M059J (cell line): ENCODE data around the gene TXNIP. TPM values are rescaled to one million over a fixed set of nuclear protein-coding genes. Genes with fewer than 3 reads are reported as not detected.

Experiments used
- DNase-seq: peaks from one replicate; pipeline ENCODE4 v3.0.0-alpha.2; 2012; ENCODE audit warnings: low read depth
- total RNA-seq: library from RNA; depleted of rRNA; stranded (reverse); fragments of >200 nt; shearing (Covaris generic); gene quantifications from 2 replicates; pipeline ENCODE4 v1.2.3, GENCODE V29; 2014

TXNIP gene
- total RNA-seq, 1 experiment from 2014 or later, result 749 TPM

DNA sequence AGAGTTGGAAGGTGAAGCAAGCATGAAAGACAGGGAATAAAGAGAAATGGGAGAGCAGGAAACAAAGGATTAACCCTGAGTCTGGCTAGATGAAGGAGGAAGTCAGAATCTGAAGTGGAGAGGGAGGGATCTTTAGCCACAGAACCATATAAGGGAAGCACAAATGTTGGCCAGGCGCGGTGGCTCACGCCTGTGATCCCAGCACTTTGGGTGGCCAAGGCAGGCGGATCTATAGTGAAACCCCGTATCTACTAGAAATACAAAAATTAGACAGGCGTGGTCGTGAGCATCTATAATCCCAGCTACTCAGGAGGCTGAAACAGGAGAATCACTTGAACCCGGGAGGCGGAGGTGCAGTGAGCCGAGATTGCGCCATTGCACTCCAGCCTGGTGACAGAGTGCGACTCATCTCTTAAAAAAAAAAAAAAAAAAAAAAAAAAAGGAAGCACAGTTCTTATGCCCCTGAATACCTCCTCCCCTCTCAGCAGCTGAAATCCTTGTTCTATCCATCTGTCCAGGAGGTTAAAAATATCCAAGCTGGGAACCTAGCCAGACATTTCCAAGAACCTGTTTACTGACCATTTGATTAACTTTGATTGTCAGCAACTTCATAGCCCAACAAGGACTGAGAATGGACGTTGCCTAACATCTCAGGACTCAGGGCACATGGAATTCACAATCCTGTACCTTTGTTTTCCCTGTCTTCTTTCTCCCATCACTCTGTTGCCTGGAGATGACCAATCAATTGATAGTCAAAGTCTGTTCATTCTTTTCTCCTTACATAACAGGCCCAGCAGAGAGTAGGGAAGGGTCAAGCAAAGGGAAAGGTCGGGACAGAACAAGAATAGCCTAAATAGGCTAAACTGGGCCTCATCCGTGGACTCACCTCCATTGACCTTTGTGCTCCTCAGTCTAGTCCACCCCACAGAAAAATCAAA lies 10.6 kb downstream of the TXNIP start:
- peak; percentile 89 for DNase-seq

DNA sequence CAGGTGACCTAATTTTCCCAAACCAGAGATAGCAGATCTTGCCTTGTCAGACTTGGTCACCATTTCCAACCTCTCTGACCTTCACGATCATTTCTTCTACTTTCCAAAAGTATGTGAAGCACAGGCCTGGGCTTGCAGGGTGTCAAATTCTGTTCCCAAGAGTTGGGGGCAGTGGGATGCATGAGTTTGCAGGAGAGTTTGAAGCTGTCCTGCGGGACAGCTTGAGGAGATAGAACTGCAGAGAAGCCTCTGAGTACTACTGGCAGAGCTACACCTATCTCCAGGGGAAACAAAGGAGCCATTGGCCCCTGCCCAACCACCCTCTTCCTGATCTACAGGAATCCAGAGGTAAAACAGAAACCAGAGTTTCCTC lies 11.3 kb downstream of the TXNIP start:
- no peak for DNase-seq

DNA sequence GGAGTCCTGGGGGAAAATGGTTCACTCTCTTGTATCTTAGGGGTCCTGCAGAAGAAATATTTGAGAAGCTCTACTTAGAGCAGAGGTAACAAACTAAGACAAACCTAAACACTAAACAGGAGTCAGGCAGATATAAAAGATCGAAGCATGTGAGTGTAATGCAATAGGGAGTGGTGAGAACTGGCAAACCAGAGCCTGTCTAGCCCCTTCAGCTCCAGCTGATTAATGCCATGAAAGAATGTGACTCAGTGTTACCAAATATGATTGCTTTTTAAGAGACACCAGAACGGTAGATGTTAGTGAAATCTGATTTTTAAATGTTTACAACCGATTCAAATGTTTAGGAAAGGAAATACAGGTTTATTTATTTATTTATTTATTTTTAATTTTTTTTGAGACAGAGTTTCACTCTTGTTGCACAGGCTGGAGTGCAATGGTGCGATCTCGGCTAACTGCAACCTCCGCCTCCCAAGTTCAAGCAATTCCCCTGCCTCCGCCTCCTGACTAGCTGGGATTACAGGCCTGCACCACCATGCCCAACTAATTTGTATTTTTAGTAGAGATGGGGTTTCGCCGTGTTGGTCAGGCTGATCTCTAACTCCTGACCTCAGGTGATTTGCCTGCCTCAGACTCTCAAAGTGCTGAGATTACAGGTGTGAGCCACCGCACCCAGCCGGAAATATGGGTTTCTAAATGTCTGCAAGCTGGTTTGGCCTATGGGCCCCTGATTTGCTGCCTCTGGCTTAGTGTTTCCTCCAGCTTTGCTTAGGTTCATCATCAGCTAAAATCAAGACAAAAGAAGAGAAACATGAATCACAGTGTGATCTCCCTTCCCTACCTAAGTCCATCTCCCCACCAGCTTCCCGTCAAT lies 12.2 kb downstream of the TXNIP start:
- DNase-seq, result no peak

DNA sequence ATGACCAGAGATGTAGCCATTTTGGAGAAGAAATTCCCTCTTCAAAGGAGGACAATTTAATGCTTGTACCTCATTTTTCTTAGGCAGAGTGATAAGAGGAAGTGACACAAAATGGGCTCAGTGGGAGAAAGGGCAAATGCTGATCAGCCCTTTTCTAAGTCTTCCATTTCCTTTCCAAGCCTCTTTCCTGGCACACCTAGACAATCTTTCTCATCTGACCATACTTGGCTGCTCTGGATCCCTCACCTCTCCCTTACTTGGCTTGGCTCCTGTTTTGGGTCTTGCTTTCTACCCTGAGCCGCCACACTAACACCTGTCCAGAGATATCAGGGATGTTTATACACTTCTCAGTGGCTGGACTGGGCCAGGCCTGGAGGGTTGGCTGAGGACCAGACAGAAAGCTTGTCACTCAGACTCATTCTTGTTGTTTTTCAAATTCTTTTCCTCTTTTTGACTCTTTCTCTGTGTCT lies 13.1 kb downstream of the TXNIP start:
- no peak for DNase-seq

DNA sequence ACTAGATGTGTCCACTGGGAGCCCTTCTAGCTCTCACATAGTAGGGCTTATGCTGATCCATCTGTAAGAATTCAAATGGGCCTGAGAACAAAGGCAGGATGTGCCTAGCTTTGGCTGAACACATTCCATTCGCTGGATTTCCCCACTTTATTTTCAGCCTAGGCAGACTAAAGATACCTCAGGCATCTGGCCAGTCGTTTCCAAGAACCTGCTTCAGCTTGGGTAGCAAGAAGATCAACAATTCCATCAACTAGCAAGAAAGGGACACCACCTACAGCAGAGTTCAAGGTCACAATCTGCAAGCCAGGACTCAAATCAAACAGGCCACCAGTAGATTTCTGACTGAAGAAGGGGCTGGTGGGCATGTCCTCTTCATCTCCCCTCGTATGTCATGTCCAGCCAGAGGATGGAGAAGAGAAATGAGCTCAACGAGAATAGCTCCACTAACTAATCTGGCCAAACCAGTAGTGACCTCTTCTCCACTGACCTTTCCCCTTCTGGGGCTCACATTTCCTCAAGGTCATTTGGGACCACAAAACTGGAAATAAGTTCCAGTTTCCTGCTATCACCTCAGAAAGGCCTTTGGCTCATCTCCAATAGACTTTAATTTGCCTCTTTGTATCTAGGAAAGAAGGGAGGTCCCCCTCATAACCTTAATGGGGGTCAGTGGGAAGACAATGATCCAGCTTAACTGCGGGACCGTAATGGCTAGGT lies 14.2 kb downstream of the TXNIP start:
- DNase-seq, result no peak

DNA sequence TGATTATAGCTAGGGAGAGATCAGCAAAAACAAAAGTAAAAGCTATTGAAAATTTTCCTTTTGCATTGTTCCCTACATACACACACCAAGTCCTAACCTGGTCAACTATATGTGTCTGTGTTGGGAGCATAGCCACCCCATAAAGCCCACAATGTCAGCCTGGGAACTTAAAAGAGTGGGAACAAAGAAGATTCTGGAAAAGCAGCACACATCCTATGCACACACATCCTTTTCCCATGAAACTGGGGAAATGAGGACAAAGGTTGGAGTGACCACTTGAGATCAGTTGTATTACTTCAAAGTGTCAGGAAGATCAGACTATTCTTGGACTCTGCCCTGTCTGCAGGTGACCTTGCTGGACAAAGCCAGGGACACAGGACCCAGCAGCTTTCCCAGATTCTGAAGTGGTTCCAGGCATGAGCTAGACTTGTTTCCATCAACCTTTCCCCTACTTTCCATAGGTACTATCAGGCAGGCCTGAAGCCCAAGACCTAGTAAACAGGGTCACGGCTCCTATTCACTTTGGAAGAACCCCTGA lies 15.9 kb downstream of the TXNIP start:
- no peak for DNase-seq

DNA sequence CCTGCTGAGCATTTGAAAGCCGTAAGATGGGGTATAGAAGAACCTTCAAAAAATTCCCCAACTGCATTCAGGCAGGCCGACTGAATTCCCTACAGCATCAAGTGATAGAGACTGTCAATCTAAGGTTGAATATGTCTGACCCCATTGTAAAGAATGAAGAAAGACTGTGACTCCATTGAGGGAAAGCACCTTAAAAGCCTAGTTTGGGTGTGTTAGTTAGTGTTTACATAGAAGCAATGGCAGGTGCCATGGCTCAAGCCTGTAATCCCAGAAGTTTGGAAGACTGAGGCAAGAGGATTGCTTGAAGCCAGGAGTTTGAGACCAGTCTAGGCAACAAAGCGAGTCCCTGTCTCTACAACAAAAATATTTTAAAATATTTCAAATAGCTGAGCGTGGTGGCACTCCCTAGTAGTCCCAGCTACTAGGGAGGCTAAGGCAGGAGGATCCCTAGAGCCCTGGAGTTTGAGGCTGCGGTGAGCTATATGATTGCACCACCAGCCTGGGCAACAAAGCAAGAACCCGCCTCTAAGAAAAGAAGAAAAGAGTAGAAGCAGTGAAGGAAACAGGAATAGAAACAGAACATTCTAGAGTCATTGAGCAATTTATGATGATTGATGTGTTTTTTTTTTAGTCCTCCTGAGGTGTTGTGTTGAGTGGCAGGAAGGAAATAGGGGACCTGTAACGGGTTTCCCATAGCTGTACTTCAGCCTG lies 16.5 kb downstream of the TXNIP start:
- peak; percentile 55 for DNase-seq

DNA sequence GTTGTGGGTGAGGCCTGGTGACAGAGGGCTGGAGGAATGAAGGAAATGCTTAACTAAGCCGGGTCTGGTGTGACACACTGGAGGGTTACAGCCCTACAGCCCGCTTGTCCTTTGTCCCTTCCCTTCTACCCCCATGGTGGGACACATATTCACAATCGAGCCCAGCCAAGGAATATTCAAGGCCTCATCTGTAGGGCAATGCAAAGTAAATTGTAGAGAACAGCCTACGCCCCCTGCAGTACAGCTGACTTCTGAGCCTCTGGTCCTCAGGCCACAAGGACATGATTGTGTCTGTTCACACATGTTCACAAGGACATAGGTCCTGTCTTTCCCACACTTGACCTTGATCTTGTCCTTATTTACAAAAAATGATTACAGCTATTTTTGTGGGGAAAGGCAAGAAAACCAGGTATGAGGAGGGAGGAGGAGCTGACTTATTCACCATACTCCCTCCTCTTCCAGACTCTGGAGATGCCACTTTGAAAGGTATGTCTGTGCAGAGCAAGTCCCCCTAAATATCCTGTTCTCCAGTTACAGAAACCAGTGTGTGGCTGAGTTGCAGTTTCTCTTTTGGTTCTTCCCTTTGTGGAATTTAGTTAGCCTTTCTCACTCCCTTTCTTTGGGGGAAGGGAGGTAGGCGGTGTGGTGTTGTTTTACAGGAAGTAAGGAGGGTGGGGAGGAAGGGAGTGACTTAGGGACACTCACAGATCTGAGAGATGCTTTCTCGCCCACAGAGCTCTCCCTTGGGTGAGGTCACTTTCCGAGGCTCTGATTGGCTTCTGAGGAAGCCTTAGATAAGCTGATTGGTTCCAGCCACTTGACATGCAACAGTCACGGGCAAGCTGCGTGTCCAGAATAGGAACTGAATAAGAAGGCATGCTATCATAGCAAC lies 17.3 kb downstream of the TXNIP start:
- DNase-seq, result peak; percentile 100

DNA sequence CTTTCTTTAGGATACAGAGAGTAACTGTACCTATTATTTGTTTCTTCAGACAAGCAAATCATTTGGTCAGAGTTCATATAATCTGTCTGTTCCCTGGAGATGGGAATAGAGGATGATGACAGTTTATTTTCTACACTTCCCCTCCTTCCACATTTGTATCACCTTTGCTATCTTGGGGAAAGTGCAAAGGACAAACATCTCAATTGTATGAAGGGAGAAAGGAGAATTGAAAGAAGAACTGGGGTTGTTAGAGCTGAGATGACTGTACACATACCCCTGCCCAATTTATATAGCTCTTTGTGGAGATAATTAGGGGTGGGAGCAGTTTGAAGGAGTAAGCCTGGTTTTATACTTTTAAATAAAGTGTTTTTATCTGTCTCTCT lies 17.9 kb downstream of the TXNIP start:
- no peak for DNase-seq

DNA sequence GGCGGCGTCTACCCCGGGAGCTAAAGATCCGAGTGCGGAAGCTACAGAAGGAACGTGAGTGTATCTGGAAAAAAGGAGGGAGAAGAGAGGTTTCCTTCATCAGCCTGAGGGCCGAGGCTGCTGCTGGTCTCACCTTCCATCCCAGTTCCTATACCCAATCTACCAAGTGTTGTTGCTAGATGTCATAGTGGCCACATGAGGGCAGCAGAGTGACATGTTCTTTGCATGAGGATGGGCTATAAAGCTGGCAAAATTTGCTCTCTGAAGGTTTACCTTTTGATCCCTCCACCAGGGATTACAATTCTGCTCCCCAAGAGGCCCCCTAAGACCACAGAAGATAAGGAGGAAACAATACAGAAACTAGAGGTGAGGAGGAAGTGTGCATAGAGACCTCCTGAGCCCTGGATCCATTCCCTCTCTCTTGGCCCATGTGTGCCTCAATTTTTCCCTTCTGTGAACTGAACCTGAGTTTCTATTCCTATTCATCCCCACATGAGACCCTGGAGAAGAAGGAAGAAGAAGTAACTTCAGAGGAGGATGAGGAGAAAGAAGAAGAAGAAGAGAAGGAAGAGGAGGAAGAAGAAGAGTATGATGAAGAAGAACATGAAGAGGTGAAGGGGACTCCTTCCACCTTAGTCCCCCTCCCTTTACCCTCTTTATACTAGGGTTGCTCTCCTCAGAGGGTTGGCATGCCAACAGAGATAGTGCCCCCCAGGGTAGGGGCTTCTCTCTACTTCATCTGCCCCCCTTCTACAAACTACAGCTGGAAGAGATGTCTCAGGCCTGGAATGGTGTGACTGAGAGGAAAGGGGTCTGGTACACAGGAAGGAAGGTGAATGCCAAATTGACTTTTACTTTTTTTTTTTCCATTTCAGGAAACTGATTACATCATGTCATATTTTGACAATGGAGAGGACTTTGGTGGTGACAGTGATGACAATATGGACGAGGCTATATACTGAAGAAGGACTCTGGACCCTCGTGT lies 18.6 kb downstream of the TXNIP start:
- peak; percentile 85 for DNase-seq

DNA sequence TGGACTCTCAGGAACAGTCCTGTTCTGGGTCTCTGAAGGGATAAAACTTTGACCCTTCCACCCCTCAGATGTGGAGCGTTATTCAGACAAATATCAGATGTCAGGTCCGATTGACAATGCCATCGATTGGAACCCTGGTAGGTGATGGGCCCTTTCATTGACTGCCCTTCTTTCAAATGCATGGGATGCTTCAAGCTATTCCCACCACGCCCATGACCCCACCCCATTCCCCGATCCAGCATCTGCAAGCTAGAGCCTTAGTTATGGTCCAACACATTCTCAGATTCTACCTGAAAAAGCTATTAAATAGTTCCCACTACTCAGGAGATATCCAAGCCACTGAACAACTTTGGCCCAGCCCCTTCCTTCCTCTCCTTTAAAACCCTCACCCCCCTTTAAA lies 19.4 kb downstream of the TXNIP start:
- DNase-seq, result no peak

DNA sequence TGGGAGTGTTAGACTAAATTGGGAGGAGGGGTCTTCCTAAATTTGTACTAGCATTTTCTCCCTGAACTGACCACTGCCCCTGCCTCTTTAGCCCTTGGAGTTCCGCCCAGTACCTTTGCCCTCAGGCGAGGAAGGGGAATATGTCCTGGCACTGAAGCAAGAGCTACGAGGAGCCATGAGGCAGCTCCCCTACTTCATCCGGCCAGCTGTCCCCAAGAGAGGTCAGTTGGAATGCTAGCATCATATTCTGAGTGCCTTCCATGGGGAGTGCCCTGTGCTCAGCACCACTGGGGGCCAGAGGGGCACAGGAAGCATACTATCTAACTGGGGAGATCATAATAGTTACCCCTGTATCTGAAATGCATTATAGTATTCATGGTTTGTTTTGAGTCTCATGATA lies 21.2 kb downstream of the TXNIP start:
- no peak for DNase-seq

DNA sequence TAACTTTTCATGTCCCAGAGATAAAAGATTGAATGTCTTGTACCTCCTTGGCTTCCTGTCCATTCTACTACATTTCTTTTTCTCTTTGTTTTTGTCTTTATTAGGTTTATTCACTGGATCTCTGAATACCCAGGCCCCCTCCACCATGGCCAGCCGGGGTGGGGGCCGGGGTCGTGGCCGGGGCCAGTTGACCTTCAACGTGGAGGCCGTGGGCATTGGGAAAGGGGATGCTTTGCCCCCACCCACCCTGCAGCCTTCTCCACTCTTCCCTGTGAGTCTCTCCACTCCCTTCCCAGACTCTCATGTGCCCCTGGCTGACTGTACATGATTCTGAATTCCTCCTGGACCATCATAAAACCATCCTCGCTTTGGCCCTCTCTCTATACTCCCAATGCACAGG lies 21.7 kb downstream of the TXNIP start:
- DNase-seq, result no peak

DNA sequence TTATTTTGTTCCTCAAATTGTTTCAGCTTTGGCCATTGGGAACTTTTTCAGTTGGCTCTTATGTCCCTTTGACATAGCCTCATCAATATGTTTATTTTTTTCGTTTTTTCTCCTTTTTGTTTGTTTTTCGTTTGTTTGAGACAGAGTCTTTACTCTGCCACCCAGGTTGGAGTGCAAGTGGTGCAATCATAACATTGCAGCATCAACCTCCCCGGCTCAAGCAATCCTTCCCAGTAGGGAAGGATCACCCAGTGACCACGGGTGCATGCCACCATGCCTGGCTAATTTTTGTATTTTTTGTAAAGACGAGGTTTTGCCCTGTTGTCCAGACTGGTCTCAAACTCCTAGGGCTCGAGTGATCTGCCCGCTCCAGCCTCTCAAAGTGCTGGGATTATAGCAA lies 23.8 kb downstream of the TXNIP start:
- DNase-seq, result no peak

DNA sequence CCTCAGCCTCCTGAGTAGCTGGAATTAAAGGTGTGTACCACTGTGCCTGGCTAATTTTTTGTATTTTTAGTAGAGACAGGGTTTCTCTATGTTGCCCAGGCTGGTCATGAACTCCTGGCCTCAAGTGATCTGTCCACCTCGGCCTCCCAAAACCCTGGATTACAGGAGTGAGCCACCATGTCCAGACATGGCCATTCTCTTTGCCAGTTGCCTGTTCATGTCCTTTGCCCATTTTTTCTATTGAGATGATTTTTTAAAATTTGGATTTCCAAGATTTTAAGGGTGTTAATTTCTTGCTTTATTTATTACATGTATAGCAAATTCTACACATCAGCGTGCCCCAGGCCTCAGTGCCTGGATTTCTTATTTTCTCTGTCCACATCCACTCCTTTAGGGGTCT lies 29.1 kb downstream of the TXNIP start:
- no peak for DNase-seq

DNA sequence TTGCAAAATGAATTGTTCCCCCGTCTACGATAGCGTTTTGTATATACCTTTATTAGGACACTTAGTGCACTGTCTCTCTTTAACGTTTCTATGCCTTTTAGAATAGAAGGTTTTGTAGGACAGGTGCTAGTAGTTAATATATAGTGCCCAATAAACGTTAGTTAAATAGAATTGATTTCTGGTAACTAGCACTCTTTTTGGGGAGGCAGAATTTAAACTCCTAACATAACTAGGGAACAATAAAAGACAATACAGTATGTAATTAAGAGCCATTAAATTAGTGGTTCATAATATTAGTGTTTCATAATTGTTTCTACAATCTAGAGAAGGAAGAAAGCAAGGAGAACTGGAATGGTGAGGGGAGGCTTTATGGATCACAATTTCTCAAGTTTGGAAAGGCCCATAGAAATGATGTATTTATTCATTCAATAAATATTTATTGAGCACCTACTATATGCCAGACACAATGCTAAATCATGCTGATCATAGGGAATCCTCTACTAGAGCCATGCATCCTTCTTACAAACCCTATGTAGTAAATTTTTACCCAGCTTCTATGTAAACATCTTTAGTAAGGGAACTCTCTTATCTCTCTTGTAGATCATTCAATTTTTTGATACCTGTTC lies 31.1 kb downstream of the TXNIP start:
- no peak for DNase-seq

DNA sequence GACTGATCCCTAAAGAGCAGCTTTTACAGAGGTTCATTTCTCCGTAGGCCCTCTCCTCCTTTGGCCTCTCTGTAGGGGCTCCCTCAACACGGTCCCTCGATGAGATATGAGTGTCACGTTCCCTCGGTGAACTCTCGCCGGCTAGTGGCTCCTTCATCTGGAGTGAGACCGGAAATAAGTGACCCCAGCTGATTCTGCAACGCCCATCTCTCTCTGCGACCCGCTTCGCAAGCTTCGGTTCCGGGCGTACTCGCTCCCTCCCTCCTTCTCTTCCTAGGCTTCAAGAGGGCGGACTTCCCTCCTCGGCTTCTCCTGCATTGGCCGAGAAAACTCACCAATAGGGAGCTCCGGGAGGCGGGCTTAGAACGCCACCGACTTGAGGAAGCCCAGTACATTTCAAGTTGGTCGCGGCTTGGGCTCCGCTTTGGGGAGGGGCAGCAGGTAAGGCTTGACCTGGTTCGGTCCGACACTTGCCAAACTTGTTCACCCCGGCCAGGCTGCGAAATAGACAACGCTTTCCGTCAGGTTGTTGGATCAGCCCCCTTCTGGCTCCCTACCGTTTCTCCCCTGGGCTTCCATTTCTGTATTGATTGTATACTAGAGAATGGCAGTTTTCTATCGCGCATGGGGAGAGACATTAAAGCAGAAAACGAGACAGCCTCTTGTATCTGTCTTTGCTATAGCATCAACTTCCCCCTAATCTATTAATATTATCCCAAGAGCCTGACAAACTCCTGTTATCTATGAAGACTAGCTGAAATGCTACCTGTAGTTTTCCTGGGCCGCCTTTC lies 31.9 kb downstream of the TXNIP start, which contains the start of the genes ANKRD34A and POLR3GL:
Gene ANKRD34A (minus strand): TSS at position 248 of the 791 bp plus-strand sequence. CDS start 2,816 bp downstream, outside the sequence.
Gene POLR3GL (plus strand): TSS at position 363 of the 791 bp plus-strand sequence. CDS start 10,176 bp downstream, outside the sequence.
- peak; percentile 98 for DNase-seq
